Endothelial cell of umbilical vein (primary cell): ENCODE measurements around the gene COQ8A. TPM values are rescaled to one million over a fixed set of nuclear protein-coding genes. Genes with fewer than 3 reads are reported as not detected.

ENCODE experiments used
- BruUV-seq: library from RNA; stranded (reverse); fragments of 400-500 nt; replicated peaks from 2 replicates; lab custom pipeline; 2021; lab: Mats Ljungman, UMichigan
- CTCF ChIA-PET: fragments of 300-600, 350-600 bp; sonication (Branson Sonifier 250); formaldehyde crosslinking; loops from one replicate; lab custom pipeline; 2021; ENCODE audit warnings: antibody characterized with exemption, inconsistent platforms; lab: Charles Lee
- POLR2A ChIA-PET: fragments of 300-600, 350-600 bp; sonication (Branson Sonifier 250); formaldehyde crosslinking; loops from one replicate; lab custom pipeline; 2021; ENCODE audit warnings: antibody characterized with exemption, inconsistent platforms; lab: Charles Lee
- DNase-seq: peaks from one replicate; pipeline ENCODE4 v3.0.0-alpha.2; 2011; ENCODE audit warnings: low read depth, low spot score
- FAIRE-seq: peaks from 2 replicates; lab custom pipeline; 2011; peaks lifted over from hg19 to GRCh38; lab: Jason Lieb, UNC
- H2AFZ ChIP-seq: 2 replicates; pipeline ENCODE4 v1.6.0; 2012; ENCODE audit warnings: low read depth, low read length, control low read depth, inconsistent platforms
- H3K27ac ChIP-seq: 2 replicates; pipeline ENCODE4 v1.5.1; 2011; ENCODE audit warnings: low read depth, mild to moderate bottlenecking, control low read depth, low read length, moderate library complexity; ENCODE audit not compliant: insufficient read depth
- H3K27me3 ChIP-seq, 2 experiments: 2 replicates each; pipeline versions ENCODE4 v1.6.0 to v1.6.1; 2011; ENCODE audit warnings: low read length in 2 of 2, mixed read lengths in 1 of 2; ENCODE audit not compliant: control insufficient read depth in 2 of 2, insufficient read depth in 2 of 2
- H3K36me3 ChIP-seq, 2 experiments: 2 replicates in 1 of 2; 3 replicates in 1 of 2; pipeline ENCODE4 v1.5.1; 2011; ENCODE audit warnings: low read length in 2 of 2, mild to moderate bottlenecking in 1 of 2, moderate library complexity in 1 of 2; ENCODE audit not compliant: control insufficient read depth in 2 of 2, insufficient read depth in 2 of 2; ENCODE audit errors: extremely low read depth in 1 of 2
- H3K4me1 ChIP-seq: 3 replicates; pipeline ENCODE4 v1.5.1; 2011; ENCODE audit warnings: mild to moderate bottlenecking, low read length; ENCODE audit not compliant: control insufficient read depth, insufficient read depth; ENCODE audit errors: extremely low read depth
- H3K4me2 ChIP-seq: 2 replicates; pipeline ENCODE4 v1.6.1; 2011; ENCODE audit warnings: low read length, control low read depth, mixed read lengths; ENCODE audit not compliant: insufficient read depth
- H3K4me3 ChIP-seq, 3 experiments: fragments of 200-600 bp in 1 of 3; sonication (generic), shearing (Covaris generic) in 1 of 3; replicated peaks in 1 of 3; 2 replicates each; pipeline ENCODE4 v1.5.1; 2011 to 2016; ENCODE audit warnings: control low read depth in 3 of 3, low read length in 3 of 3, mild to moderate bottlenecking in 2 of 3, inconsistent platforms in 1 of 3, low read depth in 1 of 3, moderate library complexity in 1 of 3; ENCODE audit not compliant: insufficient read depth in 1 of 3
- H3K79me2 ChIP-seq: 2 replicates; pipeline ENCODE4 v1.6.0; 2012; ENCODE audit warnings: low read length, inconsistent platforms; ENCODE audit not compliant: control insufficient read depth, insufficient read depth
- H3K9ac ChIP-seq: replicated peaks from 2 replicates; pipeline ENCODE3; 2011; ENCODE audit warnings: low read length, control low read depth; ENCODE audit not compliant: insufficient read depth; ENCODE audit errors: extremely low read depth
- H3K9me1 ChIP-seq: replicated peaks from 3 replicates; pipeline ENCODE4 v1.6.0; 2011; ENCODE audit warnings: mild to moderate bottlenecking, low read length; ENCODE audit not compliant: control insufficient read depth, insufficient read depth; ENCODE audit errors: extremely low read depth
- H3K9me3 ChIP-seq: replicated peaks from 2 replicates; pipeline ENCODE4 v1.5.1; 2012; ENCODE audit warnings: low read length, inconsistent platforms; ENCODE audit not compliant: control insufficient read depth, insufficient read depth
- H4K20me1 ChIP-seq: replicated peaks from 2 replicates; pipeline ENCODE3; 2011; ENCODE audit warnings: mild to moderate bottlenecking, low read length; ENCODE audit not compliant: control insufficient read depth, insufficient read depth; ENCODE audit errors: extremely low read depth
- CTCF ChIP-seq, 2 donors: IDR thresholded peaks; 1 replicate in 1 of 2; 2 replicates in 1 of 2; pipeline ENCODE4 v1.5.1; 2011; ENCODE audit warnings: low read length in 2 of 2, mild to moderate bottlenecking in 2 of 2, moderate library complexity in 2 of 2, control low read depth in 1 of 2, inconsistent platforms in 1 of 2, low read depth in 1 of 2; ENCODE audit not compliant: insufficient read depth in 1 of 2; ENCODE audit errors: extremely low read depth in 1 of 2
- EZH2 ChIP-seq: IDR thresholded peaks from 2 replicates; pipeline ENCODE4 v1.6.1; 2012; ENCODE audit warnings: borderline replicate concordance, low read depth, mild to moderate bottlenecking, moderate library complexity, low read length, inconsistent platforms; ENCODE audit not compliant: severe bottlenecking
- FOS ChIP-seq: IDR thresholded peaks from 2 replicates; pipeline ENCODE4 v1.6.1; 2011; ENCODE audit warnings: mild to moderate bottlenecking, low read length, moderate library complexity, borderline replicate concordance; ENCODE audit not compliant: insufficient read depth
- GATA2 ChIP-seq: IDR thresholded peaks from 2 replicates; pipeline ENCODE4 v1.7.0; 2011; ENCODE audit warnings: low read depth, mild to moderate bottlenecking, moderate library complexity, mixed read lengths, low read length; ENCODE audit not compliant: insufficient read length, insufficient read depth
- JUN ChIP-seq: IDR thresholded peaks from 2 replicates; pipeline ENCODE4 v1.6.1; 2011; ENCODE audit warnings: borderline replicate concordance, low read depth; ENCODE audit not compliant: insufficient read length, insufficient read depth
- MYC ChIP-seq: IDR thresholded peaks from one replicate; pipeline ENCODE4 v1.6.1; 2011; ENCODE audit warnings: mild to moderate bottlenecking, low read depth, low read length
- POLR2A ChIP-seq: IDR thresholded peaks from 2 replicates; pipeline ENCODE4 v1.6.1; 2012; ENCODE audit warnings: low read depth, mild to moderate bottlenecking, control low read depth, low read length
- POLR2AphosphoS5 ChIP-seq: IDR thresholded peaks from 2 replicates; pipeline ENCODE4 v1.6.1; 2012; ENCODE audit warnings: low read depth, mild to moderate bottlenecking, control low read depth, low read length, moderate library complexity; ENCODE audit not compliant: insufficient read depth
- dilution Hi-C: fragments of 300-500 bp; cut with MboI; formaldehyde crosslinking; loops from one replicate; pipeline ENCODE4 v1.15.0; 2019; ENCODE audit warnings: low sequenced_read_pairs; ENCODE audit not compliant: extremely low pct_ligation_motif_present
- intact Hi-C: fragments of 100-400 bp; cut with micrococcal nuclease; formaldehyde crosslinking; loops from one replicate; pipeline ENCODE4 v1.10.0; 2022
- polyA plus RNA-seq, 4 experiments: library from polyadenylated mRNA; depleted of rRNA in 3 of 4; stranded (reverse) in 3 of 4; unstranded in 1 of 4; fragments of >200 nt; gene quantifications; 2 replicates each; pipeline versions ENCODE4 v1.2.1 to v1.2.3, GENCODE V29; 2011 to 2012; ENCODE audit warnings: missing spikeins in 1 of 4
- total RNA-seq: library from RNA; stranded (reverse); gene quantifications from 2 replicates; pipeline ENCODE4 v1.2.3, GENCODE V29; 2021
- TF ChIP-seq, protein P1 (sequence below): IDR thresholded peaks from 2 replicates; pipeline ENCODE4 v1.6.1; 2011; ENCODE audit not compliant: insufficient read depth, insufficient read length

The COQ8A gene
- total and polyA plus RNA-seq, 2 donors (not counting 3 experiments of a cell fraction or from before 2014, with no cell fraction given), result 6.8 to 9.4 TPM

DNA sequence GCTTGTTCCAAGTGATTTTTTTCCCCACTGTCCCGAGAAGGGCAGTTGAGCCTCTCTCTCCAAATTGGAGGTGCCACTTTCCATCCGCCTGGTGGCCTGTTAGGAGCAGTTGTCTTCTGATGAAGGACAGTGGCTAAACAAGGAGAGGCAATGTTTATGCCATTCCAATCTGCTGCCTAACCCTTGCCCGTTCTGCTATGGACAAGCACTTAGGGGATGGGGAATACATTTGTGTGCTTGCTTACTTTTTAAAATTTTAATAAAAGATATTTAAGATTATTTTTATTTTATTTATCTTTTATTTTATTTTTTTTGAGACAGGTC lies 12.0 kb downstream of the COQ8A start:
- Histone ChIP-seq H4K20me1 (no peaks in the 10 kb centered on the region), H3K9me1 (no peaks in the 10 kb centered on the region), H3K9me3 (no peaks in the 10 kb centered on the region), H3K27me3 (no peaks in the 10 kb centered on the region), H3K4me1 (no peaks in the 10 kb centered on the region), H3K9ac (no peak overlapping the region), H3K27ac (no peak overlapping the region), H3K4me3 (no peak overlapping the region), H2AFZ (no peak overlapping the region), H3K36me3 (no peaks in the 10 kb centered on the region), H3K4me2 (no peak overlapping the region), H3K79me2 (no peaks in the 10 kb centered on the region)
- FAIRE-seq, result no peak
- dilution Hi-C loops, result no loop called here
- POLR2A ChIA-PET, result no interaction called here
- intact Hi-C loops, result no loop called here
- no peak for DNase-seq
- BruUV-seq, result no TSS peak
- CTCF ChIA-PET, result no interaction called here
- TF ChIP-seq GATA2 (no peak), POLR2AphosphoS5 (no peak), EZH2 (no peak), JUN (no peak), CTCF (IDR thresholded peaks at IDR 0.05; ENCODE audit: extremely low read depth in 1 of 2, insufficient read depth in 1 of 2, low read depth in 1 of 2, low read length in 2 of 2) (no peak), POLR2A (no peak), FOS (no peak), MYC (no peak)
- TF ChIP-seq, protein P1, sequence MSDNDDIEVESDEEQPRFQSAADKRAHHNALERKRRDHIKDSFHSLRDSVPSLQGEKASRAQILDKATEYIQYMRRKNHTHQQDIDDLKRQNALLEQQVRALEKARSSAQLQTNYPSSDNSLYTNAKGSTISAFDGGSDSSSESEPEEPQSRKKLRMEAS, result no peak
